Measurements from ENCODE around the gene SF3B1.

DNA sequence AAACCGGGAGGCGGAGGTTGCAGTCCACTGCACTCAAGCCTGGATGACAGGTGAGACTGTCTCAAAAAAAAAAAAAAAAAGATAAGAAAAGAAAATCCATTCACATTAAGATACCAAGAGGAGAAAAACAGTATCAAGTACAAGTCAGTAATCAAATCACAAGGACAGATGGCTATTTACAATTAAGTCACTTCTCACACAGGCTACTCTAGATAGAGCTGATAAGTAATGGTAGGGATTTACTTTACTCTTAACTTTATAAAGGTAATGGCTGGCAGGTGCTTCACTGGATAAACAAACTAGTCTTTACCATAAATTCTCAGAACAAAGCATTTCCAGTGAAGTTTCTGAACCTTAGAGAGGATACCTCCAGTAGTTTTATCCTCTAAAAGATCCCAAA lies 11.5 kb downstream of the SF3B1 start:
- TF ChIP-seq, protein P1, sequence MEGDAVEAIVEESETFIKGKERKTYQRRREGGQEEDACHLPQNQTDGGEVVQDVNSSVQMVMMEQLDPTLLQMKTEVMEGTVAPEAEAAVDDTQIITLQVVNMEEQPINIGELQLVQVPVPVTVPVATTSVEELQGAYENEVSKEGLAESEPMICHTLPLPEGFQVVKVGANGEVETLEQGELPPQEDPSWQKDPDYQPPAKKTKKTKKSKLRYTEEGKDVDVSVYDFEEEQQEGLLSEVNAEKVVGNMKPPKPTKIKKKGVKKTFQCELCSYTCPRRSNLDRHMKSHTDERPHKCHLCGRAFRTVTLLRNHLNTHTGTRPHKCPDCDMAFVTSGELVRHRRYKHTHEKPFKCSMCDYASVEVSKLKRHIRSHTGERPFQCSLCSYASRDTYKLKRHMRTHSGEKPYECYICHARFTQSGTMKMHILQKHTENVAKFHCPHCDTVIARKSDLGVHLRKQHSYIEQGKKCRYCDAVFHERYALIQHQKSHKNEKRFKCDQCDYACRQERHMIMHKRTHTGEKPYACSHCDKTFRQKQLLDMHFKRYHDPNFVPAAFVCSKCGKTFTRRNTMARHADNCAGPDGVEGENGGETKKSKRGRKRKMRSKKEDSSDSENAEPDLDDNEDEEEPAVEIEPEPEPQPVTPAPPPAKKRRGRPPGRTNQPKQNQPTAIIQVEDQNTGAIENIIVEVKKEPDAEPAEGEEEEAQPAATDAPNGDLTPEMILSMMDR (IDR thresholded peaks at IDR 0.05): no peak
- TF ChIP-seq POLR2A (IDR thresholded peaks at IDR 0.05): no peak
